IPS-15b (cell line): ENCODE results near the gene GDF11.

Source experiments
- H3K27me3 ChIP-seq: one replicate; pipeline ENCODE4 v1.6.1; 2013; ENCODE audit warnings: low read length; ENCODE audit not compliant: control insufficient read depth, insufficient read depth
- H3K36me3 ChIP-seq: one replicate; pipeline ENCODE4 v1.6.1; 2013; ENCODE audit warnings: low read length; ENCODE audit not compliant: control insufficient read depth, insufficient read depth
- H3K4me1 ChIP-seq: one replicate; pipeline ENCODE4 v1.6.1; 2013; ENCODE audit warnings: mild to moderate bottlenecking, low read length; ENCODE audit not compliant: control insufficient read depth, insufficient read depth
- H3K4me3 ChIP-seq: one replicate; pipeline ENCODE4 v1.5.1; 2013; ENCODE audit warnings: low read depth, low read length
- H3K9ac ChIP-seq: one replicate; pipeline ENCODE4 v1.6.1; 2013; ENCODE audit warnings: low read depth, mild to moderate bottlenecking, low read length
- H3K9me3 ChIP-seq: one replicate; pipeline ENCODE4 v1.6.1; 2013; ENCODE audit warnings: mild to moderate bottlenecking, low read length; ENCODE audit not compliant: control insufficient read depth, insufficient read depth

Gene GDF11

DNA sequence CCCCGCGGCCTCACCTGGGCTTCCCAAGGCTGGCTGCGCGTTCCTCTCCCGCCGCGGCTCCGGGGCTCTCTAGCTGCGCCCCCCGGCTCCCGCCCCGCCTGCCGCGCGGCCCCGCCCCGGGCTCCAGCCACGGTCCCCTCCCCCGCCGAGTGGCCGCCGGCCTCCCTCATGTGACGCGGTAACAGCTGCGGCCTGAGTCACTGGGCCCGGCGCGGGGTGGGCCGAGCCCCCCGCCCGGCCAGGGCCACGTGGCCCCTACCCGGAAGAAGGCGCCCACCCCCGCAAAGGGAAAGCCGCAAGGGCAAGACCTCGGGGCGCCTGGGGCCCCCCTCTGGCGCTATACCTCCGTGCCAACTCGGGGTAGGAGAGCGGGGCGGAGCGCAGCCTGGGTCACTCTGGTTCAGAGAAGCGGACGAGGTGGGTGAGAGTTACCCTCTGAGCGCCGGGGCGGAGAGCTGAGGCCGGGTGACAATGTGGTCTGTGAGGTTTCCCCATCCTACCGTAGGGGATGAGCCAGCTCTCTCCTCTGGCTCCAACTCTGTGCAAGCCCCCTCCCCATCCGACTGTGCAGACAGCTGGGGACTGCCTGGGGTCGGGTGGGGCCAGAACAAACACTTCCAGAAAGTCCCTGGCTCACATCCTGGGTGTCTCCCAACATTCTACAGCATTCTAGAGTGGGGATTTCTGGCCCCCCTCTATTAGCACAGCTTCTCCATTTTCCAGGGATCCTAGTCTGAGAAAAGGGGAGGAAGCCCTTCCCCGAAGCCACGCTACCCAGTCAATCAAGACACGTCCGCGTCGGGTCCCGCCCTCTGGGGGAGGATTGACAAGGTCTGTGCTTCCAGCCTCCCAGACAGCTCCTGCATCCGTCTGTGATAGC lies 13.7 kb upstream of the GDF11 start, which contains the start of gene CD63:
Gene CD63 (minus strand): TSS at position 71 of the 880 bp plus-strand sequence. CDS start 668 bp downstream, outside the sequence.
- Histone ChIP-seq H3K4me1 (peaks cover 17% of the 10 kb centered on the region), H3K9me3 (no peaks in the 10 kb centered on the region), H3K9ac (peak within 1 kb of the TSS; percentile 95), H3K36me3 (peaks cover 31% of the 10 kb centered on the region), H3K27me3 (no peaks in the 10 kb centered on the region), H3K4me3 (peak within 1 kb of the TSS; percentile 94)

DNA sequence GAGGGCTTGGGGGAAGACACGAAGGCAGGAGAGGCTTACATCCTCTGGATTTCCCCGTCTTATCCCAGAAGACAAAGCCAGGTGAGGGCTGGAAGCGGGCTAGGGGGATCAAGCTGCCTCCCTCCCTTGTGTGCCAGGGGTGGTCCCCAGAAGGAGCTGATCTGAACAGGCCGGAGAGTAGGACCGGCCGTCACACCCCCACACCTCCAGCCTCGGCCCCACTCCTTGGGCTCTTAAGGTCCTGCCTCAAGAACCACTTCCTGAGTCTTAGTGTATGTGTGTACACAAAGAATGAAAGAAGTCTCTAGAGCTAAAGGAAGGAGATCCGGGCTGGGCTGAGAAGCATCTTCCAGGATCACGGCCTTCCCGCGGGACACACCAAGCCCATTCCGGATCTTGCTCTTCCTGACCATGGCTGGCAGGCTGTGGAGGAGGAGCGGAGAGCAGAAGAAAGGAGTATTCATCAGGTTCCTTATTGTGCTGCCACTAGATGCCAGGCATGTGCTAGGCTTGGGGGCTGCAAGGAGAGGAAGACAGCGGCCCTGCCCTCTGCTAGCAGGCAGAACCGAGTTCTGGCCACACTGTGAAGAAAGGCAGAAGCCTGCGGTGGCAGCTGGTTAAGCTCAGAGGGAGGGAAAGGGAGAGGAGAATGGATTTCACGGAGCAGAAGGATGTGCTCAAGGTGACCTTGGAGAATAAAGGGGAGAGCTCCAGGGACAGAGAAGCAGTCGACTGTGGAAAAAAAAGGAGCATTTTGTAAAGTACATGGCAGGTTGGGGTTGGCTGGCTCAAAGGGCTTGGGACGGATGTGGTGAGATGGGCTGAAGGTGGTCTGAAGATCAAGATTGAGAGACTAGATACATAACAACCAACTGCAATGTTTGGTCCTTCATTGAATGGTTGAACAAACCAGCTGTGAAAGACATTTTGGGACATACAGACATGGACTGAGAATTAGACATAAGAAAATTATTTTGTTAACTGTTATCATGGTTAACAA lies 12.8 kb upstream of the GDF11 start:
- peak overlapping the region; percentile 95 for H3K9ac ChIP-seq
- H3K9me3 ChIP-seq: no peaks in the 10 kb centered on the region
- H3K27me3 ChIP-seq: no peaks in the 10 kb centered on the region
- peak overlapping the region; percentile 94 for H3K4me3 ChIP-seq
- H3K36me3 ChIP-seq: peaks cover 24% of the 10 kb centered on the region
- H3K4me1 ChIP-seq: peaks cover 17% of the 10 kb centered on the region

DNA sequence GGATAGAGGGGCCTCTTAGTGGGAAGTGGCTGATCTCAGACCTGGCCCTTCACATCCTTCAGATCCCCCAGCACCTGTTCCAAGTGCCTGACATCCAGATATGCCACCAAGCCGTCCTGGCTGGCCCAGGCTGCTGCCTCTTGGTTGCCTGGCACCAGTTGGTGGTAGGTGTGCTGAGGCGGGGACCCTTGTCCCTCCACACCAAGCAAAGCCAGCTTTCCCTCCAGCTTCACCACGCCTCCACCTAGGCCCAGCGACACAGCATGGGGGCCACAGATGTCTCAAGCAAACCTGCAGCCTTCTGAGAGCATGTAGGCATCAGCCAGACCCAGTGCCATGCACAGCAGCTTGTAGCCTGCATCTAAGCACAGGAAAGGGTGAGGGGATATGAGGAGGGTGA lies 10.6 kb upstream of the GDF11 start:
- H3K27me3 ChIP-seq: no peaks in the 10 kb centered on the region
- H3K36me3 ChIP-seq: peaks cover 5% of the 10 kb centered on the region
- no peak overlapping the region for H3K9ac ChIP-seq
- no peak overlapping the region for H3K4me3 ChIP-seq
- H3K4me1 ChIP-seq: peaks cover 19% of the 10 kb centered on the region
- no peaks in the 10 kb centered on the region for H3K9me3 ChIP-seq

DNA sequence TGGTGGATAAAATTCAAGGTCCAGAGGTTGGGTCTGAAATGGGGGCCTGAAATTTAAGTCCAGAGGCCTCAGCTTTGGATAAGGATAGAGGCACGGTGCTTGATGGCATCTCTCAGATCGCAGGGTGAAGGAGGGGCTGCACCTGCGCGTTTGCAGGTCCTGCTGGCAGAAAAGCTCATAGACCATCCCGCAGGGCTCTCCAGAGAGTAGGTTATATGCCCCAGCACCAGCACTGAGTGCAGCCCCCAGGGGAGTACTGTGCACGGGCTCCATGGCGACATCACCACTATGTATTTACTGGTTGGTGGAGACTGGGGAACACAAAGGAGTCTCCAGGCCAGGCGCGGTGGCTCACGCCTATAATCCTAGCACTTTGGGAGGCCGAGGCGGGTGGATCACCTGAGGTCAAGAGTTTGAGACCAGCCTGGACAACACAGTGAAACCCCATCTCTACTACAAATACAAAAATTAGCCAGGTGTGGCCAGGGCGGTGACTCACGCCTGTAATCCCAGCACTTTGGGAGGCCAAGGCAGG lies 9.8 kb upstream of the GDF11 start:
- Histone ChIP-seq H3K4me1 (peaks cover 16% of the 10 kb centered on the region), H3K36me3 (peaks cover 5% of the 10 kb centered on the region), H3K9ac (no peak overlapping the region), H3K9me3 (no peaks in the 10 kb centered on the region), H3K27me3 (no peaks in the 10 kb centered on the region), H3K4me3 (no peak overlapping the region)

DNA sequence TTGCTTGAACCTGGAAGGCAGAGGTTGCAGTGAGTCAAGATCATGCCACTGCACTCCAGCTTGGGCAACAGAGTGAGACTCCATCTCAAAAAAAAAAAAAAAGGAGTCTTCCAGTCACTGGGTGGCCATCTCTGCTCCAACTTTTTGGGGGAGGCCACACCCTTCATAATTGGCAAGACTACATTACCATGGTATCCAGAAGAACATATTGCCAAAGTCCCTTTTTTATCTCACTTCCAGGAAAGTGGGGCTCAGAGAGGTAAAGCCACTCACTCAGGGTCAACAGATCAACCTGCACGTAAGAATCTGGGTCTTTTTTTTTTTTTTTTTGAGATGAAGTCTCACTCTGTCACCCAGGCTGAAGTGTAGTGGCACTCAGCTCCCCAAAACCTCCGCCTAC lies 9.1 kb upstream of the GDF11 start:
- no peaks in the 10 kb centered on the region for H3K9me3 ChIP-seq
- peaks cover 16% of the 10 kb centered on the region for H3K4me1 ChIP-seq
- H3K4me3 ChIP-seq: no peak overlapping the region
- no peak overlapping the region for H3K9ac ChIP-seq
- H3K27me3 ChIP-seq: no peaks in the 10 kb centered on the region
- H3K36me3 ChIP-seq: peaks cover 5% of the 10 kb centered on the region

DNA sequence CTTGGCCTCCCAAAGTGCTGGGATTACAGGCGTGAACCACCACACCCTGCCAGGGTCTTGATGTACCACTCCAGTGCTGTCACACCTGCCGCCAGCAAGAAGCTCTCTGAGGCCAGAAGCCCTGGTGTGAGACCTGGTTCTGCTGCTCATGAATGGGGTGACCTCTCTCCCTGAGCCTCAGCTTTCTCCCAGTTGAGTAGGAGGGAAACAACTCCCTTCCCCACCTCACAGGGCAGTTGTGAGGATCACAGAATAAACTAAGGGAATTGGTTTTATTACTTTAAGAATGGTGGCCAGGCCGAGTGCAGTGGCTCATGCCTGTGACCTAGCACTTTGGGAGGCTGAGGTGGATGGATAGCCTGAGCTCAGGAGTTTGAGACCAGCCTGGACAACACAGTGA lies 8.3 kb upstream of the GDF11 start:
- Histone ChIP-seq H3K36me3 (peaks cover 5% of the 10 kb centered on the region), H3K27me3 (no peaks in the 10 kb centered on the region), H3K9ac (no peak overlapping the region), H3K4me1 (peaks cover 16% of the 10 kb centered on the region), H3K4me3 (no peak overlapping the region), H3K9me3 (no peaks in the 10 kb centered on the region)

DNA sequence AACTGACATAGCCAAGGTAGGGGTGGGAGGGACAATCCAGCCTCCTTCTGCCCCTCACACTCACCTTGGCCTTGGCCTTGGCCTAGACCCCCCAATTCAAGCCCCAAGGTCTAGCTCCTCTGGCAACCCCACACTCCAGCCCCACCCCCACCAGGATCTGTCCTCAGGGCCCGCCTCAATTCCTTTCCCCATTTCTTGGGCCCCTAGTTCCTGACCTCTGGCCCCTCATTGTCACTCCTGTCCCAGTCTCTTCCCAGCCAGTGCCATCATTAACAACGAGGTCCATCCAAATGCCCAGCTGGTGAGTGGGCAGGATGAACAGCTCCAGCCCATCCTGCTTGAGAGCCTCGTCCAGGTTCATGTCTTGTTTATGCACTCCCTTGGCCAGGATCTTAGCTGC lies 6.8 kb upstream of the GDF11 start:
- no peaks in the 10 kb centered on the region for H3K27me3 ChIP-seq
- H3K36me3 ChIP-seq: peaks cover 5% of the 10 kb centered on the region
- peaks cover 7% of the 10 kb centered on the region for H3K4me1 ChIP-seq
- H3K4me3 ChIP-seq: no peak overlapping the region
- H3K9ac ChIP-seq: no peak overlapping the region
- no peaks in the 10 kb centered on the region for H3K9me3 ChIP-seq

DNA sequence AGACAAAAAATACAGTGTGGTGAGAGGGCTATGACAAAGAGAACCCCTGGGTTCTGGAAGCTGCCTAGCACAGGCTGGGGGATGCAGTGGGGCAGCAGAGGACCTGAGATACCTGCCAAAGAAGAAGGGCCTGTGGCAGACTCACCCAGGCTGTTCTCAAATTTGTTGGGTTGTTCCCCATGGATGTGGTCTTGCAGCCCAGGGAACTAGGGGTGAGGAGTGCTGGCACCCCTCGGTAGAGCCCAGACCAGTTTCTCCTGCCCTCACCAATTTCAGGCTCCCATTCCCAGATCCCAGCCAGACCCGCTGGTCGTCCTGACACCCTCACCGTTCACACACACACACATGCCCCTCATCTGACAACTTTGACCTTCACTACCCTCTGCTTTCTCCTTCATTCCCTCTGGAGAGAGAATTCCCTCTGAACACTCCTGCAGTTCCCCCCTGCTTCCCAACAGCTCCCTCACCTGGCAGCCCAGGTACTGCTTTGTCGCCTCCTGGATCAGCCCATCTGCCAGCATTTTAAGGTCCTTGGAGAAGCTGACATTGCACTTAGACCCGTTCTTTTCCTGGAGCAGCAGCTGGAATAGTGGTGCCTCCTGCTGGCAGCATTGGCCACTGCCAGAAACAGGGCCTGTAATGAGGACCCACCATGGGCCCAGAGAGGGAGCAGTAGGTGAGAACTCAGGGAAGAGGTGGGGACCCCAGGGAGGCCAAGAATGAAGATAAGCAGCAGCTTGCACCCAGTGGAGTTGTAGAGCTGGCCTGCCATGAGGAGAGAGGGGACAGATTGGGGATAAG lies 5.9 kb upstream of the GDF11 start:
- peaks cover 5% of the 10 kb centered on the region for H3K36me3 ChIP-seq
- H3K9me3 ChIP-seq: no peaks in the 10 kb centered on the region
- no peak overlapping the region for H3K4me3 ChIP-seq
- H3K4me1 ChIP-seq: peaks cover 10% of the 10 kb centered on the region
- peak overlapping the region; percentile 14 for H3K9ac ChIP-seq
- no peaks in the 10 kb centered on the region for H3K27me3 ChIP-seq

DNA sequence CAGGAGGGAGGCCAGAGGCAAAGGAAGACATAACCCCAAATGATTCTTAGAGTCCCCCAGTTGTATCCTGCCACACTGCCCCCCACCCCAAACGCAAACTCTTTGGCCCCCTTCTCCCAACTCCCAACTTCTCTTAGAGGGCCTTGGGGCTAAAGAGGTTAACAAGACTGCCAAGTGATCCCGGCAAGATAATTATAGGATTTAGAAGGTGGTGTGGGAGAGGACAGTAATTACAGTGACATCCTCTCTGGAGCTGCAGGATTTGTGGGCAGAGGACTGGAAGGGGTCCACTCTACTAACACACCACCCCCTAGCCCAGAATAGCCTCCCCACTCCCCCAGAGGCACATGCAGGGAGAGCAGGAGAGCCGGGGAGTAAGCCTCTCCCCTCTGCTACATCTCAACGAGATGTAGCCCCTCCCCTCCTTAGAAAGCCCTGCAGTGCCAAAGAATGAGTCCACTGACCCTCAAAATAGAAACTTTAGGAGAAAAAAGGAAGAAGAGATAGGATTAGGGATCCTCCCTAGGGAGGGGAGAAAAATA lies 5.3 kb upstream of the GDF11 start:
- H3K4me3 ChIP-seq: peak overlapping the region; percentile 76
- H3K9me3 ChIP-seq: no peaks in the 10 kb centered on the region
- H3K4me1 ChIP-seq: peaks cover 13% of the 10 kb centered on the region
- no peaks in the 10 kb centered on the region for H3K36me3 ChIP-seq
- no peaks in the 10 kb centered on the region for H3K27me3 ChIP-seq
- peak overlapping the region; percentile 9 for H3K9ac ChIP-seq

DNA sequence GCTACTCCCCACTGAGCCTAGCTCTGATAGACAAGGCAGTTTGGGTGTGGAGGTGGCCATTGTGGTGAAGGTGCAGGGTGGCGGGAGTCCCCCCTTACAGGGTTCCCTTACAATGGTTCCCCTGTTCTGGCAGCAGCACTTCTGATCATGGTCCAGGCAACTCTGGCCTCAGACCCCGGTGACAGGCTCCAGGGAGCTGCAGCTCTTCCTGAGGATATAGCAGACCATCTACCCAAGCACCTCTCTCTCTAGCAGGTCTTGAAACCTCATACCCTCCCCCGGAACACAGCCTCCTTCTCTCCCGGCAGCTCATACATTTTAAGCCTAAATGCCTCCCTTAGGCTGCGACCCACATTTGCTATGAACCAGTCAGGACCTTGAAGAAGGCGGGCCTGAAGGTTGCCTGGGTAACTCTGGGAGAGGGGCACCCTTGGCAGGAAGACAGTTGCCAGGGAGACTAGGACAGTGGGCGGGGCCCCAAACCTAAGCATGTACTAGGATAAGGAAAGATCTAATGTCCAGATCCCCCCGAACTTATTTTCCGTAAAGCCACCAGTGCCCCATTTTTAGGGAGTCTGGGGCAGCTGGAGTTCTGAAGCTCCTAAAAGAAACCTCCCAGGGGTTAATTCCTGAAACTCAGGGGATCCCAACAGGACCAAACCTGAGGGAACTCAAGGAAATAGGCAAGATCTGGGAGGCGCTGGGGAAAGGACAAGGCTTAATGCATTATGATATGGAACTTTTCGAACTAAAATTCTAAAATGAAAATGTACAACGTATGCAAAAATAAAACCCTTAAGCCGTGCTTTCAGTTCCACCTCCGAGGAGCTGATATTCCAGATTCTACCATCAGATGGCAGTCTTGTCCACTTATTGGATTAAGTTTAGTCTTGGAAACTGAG lies 4.5 kb upstream of the GDF11 start:
- no peaks in the 10 kb centered on the region for H3K27me3 ChIP-seq
- peaks cover 11% of the 10 kb centered on the region for H3K4me1 ChIP-seq
- no peaks in the 10 kb centered on the region for H3K9me3 ChIP-seq
- H3K4me3 ChIP-seq: peak overlapping the region; percentile 76
- peak overlapping the region; percentile 9 for H3K9ac ChIP-seq
- H3K36me3 ChIP-seq: no peaks in the 10 kb centered on the region
